Measurements from ENCODE around the gene KCNH4. TPM values are rescaled to one million over a fixed set of nuclear protein-coding genes. Genes with fewer than 3 reads are reported as not detected.

KCNH4 gene
- total RNA-seq, 2 donors from 2014 or later, result 0.18 to 0.21 TPM

DNA sequence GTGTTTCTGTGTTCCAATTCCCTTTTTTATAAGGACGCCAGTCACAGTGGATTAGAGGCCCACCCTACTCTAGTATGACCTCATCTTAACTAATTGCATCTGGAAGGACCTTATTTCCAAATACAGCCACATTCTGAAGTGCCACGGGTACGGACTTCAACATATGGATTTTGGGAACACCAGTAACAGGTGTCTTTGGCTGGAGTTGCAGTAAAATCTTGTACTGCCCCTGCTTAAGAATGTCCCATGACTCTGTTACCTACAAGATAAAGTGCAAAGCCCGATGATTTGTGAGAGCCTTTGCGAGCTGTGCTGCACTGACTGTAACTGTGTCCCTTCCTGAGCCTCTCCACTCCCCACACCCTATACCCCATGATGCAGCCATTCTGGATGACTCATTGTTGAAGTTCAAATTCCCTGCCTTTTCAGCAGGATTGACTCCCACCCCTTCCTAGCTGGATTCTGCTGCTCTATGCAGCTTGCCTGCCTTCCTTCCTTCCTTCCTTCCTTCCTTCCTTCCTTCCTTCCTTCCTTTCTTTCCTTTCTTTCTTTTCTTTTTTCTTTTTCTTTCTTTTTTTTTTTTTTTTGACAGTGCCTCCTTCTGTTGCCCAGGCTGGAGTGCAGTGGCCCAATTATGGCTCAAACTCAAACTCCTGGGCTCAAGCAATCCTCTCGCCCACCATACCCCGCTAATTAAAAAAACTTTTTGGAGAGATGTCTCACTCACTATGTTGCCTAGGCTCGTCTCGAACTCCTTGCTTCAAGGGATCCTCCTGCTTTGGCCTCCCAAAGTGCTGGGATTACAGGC is 2.2 kb upstream of the KCNH4 start:
- ATAC-seq, result no peak
- intact Hi-C loops (cut with DNase I), result loop anchor here in 1 of 2 donors (5.0 kb wide), 1 partner anchor 66 kb away; no protein-coding TSS in a partner anchor
- no peak for DNase-seq

DNA sequence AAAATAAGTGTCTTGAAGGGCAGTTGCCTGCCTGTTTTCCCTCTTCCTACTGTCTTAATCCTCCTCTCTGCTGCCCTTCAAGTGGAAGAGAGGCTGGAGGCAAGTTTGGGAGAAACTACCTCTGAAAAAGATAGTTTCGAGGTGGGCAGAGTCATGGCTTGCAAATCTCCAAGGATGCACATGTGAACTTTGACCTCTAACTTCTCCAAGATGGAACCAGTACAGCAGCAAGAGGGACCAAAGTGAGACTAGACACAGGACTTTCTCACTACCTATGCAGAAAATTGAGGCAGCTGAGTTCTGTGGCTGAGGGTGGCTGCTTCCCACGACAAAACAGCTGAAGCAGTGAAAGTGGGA is 887 bp upstream of the KCNH4 start:
- DNase-seq, result no peak
- intact Hi-C loops (cut with DNase I), result loop anchor here in 1 of 2 donors (5.0 kb wide), 1 partner anchor 65 kb away; no protein-coding TSS in a partner anchor
- ATAC-seq, result no peak

DNA sequence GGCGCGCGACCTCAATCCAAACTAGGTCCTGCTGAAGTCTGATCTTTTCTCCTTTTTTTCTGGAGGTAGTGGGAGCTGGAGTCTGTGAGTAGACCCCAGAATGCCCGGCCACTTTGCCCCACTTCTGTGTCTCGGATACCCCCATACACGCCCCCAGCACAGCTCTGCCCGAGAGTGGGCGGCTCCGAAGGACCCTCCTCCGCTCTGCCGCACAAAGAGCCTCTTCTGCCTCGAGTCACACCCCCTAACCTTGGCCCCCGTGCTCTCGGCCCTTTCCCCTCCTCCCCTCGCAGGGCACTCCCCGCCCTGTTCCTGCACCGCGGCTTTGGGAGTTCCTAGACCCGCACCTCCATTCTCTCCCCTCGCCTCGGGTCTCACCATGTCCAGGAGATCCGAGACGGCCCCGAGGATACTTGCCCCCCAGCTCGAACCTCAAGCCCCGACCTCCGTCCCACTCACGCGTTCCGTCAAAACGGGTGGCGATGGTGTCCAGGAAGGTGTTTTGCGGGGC is 476 bp downstream of the KCNH4 start:
- no peak for ATAC-seq
- intact Hi-C loops (cut with DNase I), result loop anchor here in 1 of 2 donors (5.0 kb wide), 1 partner anchor 63 kb away; no protein-coding TSS in a partner anchor
- DNase-seq, result no peak

DNA sequence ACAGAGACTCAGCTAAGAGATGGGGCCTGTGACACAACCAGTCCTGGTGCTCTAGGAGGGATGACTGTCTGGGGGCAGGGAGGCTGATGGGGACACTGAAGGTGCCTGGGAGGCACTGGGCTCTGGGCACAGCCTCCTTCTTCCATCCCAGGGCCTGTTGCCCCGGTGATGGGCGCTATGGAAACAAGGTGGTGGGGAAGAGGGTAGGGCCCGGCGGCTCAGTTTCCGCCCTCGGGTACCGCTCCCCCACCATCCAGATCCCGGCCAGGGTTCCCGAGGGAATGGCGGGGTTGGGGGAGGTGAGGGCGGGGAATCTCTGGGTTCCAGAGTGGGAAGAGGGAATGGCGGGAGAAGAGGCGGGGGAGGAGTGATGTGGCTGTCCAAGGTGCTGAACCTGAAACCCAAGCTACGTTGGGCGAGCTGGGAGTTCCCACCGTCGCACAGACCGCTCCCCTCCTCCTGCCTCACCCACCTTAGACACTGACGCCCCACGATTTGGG is 981 bp downstream of the KCNH4 start:
- DNase-seq (no peak), ATAC-seq (peak in 1 of 2 donors; percentile 7)
- intact Hi-C loops (cut with DNase I), result loop anchor here in 1 of 2 donors (5.0 kb wide), 1 partner anchor 63 kb away; no protein-coding TSS in a partner anchor

DNA sequence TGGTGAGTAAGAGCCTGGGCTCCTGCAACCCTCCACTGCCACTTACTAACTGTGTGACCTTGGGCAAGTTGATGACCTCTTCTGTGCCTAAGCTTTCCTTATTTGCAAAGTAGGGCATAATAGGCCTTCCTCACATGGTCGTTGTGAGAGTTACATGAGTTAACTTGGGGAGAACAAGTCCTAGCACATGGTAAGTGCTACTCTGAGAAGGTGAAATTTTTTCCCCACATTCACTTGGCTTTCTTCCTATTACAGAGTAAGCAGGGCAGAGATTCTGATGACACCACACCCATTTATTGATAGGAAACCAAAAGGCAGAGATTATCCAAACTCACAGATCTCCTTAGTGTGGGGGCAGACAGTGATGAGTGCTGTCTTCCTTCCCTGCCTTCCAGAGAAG is 1.6 kb downstream of the KCNH4 start:
- DNase-seq, result no peak
- no peak for ATAC-seq
- intact Hi-C loops (cut with DNase I), result no loop called here

DNA sequence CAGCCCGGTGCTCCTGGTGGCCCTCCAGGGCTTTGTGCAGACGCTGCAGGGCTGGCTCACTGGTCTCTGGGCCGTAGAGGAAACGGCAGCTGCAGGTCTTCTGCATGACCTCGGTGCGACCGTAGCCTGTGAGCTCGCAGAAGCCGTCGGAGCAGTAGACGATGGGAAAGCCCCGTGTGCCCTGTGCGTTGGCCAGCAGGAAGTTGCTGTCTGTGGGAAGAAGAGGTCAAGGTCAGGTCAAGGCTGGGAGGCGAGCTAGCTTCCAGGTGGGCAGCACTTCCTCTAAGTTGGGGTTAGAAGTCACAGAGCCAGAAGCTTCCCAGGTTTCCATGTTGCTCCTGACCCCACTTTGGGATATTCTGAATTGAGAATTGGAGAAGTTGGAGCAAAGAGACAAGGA is 2.1 kb downstream of the KCNH4 start:
- ATAC-seq (no peak), DNase-seq (no peak)
- intact Hi-C loops (cut with DNase I), result no loop called here

DNA sequence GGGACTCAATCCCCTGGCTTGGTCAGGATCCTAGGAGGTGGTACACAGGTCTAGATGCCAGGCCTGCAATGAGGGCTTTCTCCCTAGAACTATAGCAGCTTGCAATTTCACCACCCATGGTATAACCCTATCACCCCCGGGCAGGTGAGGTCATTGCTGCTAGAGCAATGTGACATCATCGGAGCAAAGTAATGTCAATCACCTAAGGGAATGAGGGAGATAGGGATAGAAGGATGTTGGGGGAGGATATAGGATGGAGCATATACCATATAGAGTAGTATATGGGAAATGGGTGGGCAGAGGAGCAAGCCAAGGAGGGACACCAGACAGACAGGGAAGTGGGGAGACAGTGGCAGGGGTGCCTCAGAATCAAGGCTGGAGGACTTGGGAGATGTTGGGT is 3.3 kb downstream of the KCNH4 start:
- intact Hi-C loops (cut with DNase I), result no loop called here
- no peak for DNase-seq
- ATAC-seq, result no peak

DNA sequence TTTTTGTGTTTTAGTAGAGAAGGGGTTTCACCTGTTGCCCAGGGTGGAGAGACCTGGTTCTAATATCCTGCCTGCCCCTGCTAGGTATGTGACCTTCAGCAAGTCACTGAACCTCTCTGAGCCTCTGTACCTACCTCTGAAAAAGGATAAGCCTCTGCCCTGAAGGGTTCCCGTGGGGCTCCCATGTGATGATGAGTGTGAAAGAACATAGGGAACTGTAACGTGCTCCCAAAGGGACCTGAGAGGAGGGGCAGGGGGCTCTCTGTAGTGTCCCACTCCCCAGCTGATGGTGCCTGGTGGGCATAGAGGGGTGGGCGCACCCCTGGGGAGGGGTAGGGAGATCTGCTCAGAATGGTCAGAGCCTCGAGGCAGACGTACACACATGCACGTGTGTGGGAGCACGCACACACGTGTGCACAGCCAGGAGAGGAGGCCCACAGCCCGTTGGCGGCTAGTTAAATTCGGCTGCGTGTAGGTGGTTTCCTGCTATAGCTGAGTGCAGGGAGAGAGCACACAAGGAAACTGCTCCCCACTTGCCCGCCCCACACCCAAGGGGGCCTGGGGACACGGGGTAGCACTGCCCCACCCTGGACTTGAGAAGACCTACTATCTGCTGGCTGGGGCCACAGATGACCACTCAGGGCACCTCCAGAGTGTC is 6.7 kb downstream of the KCNH4 start:
- DNase-seq (no peak), ATAC-seq (no peak)
- intact Hi-C loops (cut with DNase I), result no loop called here

DNA sequence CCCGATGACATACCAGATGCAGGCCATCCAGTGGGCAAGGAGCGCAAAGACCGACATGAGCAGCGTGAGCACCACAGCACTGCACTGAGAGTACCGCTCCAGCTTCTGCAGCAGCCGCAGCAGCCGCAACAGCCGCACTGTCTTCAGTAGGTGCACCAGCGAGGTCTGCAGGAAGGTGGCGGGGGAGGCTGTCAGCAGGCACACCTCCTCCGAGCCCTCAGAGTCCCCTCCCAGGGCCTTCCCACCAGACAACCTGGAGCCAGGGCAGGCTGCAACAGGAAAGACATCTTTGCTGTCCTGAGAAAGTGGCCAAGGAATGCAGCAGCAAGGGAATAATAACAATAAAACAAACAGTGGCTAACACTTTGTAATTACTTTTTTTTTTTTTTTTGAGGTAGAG is 9.1 kb downstream of the KCNH4 start:
- ATAC-seq, result no peak
- intact Hi-C loops (cut with DNase I), result no loop called here
- DNase-seq, result no peak

DNA sequence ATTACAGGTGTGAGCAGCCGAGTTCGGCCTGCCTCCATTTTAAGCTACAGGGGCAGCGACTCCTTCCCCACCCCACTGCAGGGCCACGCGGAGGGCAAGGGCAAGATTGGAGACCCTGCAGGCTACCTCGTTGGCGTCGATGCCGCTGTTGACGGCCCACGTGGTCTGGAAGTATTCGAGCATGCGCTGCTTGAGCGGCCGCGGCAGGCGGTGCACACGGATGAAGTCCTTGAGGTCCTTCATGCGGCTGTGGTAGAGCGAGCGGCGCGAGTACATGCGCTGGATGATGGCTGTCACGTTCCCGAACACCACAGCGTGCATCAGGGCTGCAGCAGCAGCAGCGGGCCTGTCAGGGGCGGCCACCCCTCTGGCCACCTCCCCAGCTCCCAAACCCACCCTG is 11.6 kb downstream of the KCNH4 start:
- intact Hi-C loops (cut with DNase I), result no loop called here
- ATAC-seq, result no peak
- DNase-seq, result no peak

DNA sequence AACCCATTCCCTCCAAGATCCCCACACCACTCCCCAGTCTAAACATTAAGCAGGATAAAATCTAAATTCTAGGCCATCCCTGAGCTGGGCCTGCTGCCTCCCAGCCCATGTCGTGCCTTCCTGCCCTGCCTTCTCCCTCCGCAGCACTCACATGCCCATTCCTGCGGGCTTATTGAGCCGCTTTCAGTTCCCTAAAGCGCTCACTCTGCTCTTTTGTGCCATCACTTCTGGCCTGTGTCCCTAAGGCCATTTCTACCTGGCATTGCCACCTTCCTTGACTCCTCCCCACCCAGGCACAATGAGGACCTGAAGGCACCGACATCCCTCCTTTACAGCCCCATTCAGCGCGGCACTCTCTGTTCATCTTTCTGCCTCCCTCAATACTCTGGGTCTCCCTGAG is 13.1 kb downstream of the KCNH4 start:
- ATAC-seq, result no peak
- intact Hi-C loops (cut with DNase I), result no loop called here
- DNase-seq, result no peak

DNA sequence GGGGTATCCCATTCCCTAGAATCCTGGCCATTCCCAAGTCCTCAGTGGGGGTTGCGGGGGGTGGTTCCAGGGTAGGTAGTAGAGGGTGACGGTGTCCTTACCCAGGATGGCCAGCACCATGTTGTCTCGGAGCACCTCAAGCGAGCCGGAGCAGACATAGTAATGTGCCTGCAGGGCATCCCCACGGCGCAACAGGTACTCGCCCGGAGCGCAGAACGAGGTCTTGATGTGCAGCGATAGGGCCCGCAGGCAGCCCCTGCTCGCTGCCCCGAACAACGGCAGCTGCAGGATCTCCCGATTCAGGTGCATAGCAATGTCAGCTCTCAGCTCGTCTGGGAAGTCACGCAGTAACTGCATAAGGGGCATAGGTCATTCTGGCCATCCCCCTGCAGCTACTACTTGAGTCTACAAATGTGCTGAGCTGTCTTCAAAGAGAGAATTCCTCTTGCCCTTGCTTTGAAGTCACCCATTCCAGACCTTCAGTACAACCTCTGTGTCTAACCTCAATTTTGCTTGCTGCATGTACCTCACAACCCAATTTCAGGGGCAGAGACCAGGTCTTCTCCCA is 14.7 kb downstream of the KCNH4 start:
- intact Hi-C loops (cut with DNase I), result no loop called here
- DNase-seq, result no peak

DNA sequence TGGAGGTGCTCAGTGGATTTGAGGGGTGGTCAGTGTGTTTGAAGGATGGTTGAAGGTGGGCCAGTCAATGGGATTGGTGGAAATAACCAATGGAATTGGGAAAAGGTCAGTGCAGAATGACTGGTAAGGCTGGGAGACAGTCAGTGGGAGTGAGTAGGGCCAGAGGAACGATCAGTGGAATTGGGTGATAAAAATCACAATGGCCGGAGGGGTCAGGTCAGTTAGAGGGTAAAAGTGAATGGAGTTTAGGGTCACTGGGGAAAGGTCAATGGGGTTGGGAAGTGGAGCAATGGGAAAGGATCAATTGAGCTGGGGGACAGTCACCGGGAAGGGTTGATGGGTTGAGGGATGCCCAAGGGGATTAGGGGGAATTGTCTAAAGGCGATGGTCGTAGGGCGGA is 15.2 kb downstream of the KCNH4 start:
- intact Hi-C loops (cut with DNase I), result no loop called here
- no peak for DNase-seq
- no peak for ATAC-seq

More for the DNA sequence above, 14.7 kb downstream of the KCNH4 start:
- ATAC-seq, result no peak

DNA sequence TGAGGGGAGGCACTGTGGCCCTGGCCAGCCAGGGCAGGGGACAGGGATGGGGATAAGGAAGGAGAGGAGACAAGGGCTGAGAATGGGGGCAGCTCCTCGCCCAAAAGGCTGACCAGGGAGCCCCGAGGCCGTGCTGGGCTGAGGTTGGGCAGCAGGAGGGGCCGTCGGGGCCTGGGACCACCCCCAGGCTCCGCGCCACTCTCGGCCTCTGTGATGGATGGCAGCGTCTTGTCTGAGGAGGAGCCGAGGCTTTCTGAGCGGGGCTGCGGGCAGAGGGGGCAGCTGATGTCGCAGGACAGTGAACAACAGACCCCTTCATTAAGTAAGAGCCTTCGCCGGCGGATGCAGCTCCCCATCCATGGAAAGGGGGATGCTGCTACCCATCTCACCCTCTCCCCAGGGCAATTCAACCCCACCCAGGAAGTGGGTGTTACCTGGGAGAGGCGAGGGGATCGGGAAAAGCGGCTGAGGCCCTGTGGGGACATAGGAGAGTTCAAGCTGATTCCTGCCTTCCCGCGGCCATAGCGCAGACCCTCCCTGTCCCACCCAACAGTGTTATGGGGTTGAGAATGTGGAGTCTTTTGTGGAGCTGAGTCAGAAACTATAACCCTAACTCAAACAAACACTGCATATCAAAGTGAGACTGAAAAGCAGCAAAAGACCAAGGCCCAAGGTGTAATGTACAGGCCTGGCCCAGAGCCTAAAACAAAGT is 17.1 kb downstream of the KCNH4 start:
- no peak for ATAC-seq
- no peak for DNase-seq
- intact Hi-C loops (cut with DNase I), result no loop called here

DNA sequence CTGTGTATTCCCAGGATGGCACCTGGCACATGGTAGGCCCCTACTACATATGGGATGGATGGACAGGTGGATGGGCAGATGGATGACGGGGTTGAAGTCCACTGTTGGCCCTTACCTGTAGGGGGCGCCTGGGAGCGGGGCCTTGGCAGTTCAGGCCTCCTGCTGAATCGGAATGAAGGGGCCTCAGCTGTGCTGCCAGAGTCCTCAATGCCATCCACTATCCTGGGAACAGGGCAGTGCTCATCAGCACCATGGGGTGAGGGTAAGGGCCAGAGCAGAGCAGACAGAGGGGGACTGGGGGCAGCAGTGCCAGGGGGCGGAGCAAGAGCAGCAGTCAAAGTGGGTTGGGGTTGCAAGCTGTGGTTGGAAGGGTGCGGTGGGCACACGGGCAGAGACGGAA is 17.8 kb downstream of the KCNH4 start:
- intact Hi-C loops (cut with DNase I), result no loop called here
- no peak for DNase-seq
- ATAC-seq, result no peak

DNA sequence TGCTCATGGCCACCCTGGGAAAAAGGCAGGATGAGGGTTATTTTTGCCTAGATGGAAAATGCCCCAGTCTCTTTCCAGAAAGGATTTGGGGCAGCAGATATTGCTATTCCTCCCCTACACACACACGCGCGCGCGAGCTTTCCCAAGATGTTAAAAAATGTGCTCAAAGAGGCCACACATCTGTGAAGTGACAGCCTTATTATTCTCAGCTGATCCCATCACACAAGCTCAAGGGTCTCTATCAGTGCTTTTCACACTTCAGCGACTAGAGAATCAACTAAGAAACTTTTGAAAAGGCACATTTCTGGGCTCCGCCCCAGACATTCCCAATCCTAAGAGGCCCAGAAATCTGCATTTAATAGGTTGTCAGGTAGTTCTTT is 20.4 kb downstream of the KCNH4 start:
- intact Hi-C loops (cut with DNase I), result no loop called here
- DNase-seq (no peak), ATAC-seq (no peak)

DNA sequence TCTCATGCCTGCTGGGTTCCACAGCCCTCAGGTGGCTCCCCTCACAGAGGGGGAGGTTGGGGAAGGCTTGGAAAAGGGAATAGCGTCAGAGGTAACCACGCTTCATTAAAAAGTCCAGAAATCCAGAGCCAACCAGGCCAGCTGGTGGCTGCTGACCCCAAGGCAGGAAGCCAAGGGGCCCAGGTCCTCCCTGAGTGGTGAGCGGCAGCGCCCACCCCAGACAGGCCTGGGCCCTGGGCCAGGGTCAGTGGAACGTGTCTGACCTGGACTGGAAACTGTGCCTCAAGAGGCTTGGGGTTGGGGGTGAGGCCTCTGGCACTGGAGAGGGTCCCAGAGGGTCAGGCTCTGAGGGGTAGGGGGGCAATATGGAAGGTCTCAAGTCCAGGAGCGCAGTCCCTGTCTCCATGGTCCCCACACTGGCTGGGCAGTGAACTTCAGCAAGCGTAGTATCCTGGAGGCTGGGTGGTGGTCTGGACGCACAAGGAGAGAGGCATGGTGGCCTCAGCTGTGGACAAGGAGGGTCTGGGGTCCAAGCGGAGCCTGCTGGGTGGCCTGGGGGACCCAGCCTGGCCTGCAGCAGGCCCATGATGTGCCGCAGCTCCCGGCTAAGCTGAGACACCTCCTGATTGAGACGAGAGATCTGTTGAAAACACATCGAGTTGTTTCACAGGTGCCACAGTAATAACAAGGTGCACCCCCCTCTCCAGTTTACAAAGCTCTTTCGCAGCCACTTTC is 21.0 kb downstream of the KCNH4 start:
- intact Hi-C loops (cut with DNase I), result no loop called here
- DNase-seq (no peak), ATAC-seq (no peak)

DNA sequence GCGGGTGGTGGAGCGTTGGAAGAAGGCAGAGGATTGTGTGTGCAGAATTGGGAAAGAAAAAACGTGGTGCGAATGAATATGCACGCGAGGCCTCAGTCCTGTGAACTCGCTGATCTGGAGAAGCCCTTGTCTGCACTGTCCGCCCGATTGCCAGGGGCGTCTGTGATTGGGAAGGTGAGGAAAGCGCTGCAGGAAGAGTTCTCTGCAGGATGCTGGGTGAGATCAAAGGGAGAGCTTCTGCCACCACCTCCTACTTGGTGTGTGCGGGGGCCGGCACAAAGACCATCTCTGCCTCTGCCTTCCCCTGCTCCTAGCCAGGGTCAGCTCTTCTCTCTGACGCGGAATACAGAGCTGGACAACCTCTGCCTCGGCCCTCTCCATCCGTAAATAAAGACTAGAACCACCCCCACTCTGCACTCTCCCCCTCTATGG is 25.3 kb downstream of the KCNH4 start:
- ATAC-seq, result no peak
- no peak for DNase-seq
- intact Hi-C loops (cut with DNase I), result no loop called here
